ENCODE measurements around the gene PIGL.
"Not testable (repeated sequence)": the region's sequence is repeated elsewhere in the genome, so short reads cannot be mapped to it uniquely, and the experiment has no call there.

The PIGL gene

DNA sequence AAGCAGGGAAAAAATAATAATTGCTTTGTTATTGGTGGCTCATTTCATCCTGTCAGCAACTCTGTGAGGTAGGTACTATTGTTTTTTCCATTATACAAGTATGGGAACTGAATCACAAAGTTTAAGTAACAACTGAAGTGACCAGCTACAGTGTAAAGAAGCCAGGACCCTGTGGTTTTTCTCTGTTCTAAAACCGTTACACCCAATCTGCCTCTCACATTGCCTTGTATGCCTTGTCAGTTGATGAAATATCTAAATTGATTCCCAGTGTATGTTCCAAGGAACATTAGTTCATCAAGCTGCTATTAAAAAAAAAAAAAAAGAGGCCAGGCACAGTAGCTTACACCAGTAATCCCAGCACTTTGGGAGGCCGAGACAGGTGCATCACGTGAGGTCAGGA lies 5.4 kb downstream of the PIGL start:
- no peak for DNase-seq

DNA sequence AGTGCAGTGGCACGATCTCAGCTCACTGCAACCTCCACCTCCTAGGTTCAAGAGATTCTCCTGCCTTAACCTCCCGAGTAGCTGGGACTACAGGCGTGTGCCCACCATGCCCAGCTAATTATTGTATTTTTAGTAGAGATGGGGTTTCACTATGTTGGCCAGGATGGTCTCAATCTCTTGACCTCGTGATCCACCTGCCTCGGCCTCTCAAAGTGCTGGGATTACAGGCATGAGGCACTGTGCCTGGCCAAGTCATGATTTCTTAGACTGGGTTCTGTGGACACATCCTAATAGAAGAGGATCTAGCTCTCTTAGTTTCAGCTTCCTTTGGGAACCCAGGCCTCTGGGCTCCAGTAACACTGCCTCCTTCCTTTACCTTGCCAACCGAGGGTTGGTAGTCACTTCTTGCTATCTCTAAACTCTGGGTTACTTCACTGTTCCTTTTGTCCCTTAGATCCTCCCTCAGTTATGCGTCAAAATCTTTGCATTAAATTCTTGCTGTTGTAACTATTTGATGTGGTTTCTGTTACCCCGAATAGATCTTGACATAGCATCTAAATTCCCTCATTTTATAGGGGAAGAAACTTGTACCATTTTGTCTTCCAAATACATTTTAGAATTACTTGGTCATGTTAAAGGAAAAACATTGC lies 13.0 kb downstream of the PIGL start:
- DNase-seq, result not testable (repeated sequence)

DNA sequence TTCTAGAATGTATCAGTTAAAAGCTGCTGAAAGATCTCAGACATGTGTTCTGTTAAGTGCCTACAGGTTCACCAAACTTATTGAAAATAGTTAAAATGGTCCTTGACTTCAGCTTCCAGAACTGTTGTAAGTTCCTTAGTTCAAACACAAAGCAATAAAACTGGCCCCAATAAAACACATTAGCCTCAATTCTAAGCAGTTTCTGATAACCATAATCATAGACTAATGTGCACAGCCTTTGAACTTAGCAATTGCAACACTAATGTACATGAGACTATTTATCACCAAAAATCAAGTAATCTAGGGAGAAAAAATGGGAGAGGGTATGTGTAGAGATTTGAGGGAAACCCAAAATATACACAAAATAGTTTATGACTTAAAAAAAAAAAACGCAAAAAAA lies 15.4 kb downstream of the PIGL start:
- no peak for DNase-seq

DNA sequence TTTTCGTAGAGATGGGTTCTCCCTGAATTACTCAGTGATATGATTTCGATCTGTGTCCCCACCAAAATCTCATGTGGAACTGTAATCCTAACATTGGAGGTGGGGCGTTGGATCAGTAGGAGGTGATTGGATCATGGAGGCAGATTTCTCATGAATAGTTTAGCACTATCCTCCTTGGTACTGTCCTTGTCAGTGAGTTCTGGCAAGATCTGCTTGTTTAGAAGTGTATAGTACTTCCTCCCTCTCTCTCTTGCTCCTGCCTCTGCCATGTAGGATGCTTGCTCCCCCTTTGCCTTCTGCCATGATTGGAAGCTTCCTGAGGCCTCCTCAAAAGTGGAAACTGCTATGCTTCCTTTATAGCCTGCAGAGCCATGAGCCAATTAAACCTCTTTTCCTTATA lies 22.9 kb downstream of the PIGL start:
- DNase-seq, result no peak

DNA sequence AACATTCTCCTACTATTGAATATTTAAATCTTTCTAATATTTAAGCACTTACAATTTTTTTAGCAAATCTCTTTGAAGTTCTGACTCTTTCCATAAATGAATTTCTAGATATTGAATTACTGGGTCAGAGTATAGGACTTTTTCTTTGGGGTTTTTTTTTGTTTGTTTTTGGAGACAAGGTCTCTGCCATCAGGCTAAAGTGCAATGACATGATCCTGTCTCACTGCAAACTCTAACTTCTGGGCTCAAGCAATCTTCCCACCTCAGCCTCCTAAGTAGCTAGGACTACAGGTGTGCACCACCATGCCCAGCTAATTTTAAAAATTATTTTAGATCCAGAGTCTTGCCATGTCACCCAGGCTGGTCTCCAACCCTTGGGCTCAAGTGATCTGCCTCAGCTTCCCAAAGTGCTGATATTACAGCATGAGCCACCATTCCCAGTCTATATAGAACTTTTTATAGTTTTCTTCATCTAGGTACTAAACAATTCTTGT lies 24.9 kb downstream of the PIGL start:
- no peak for DNase-seq

DNA sequence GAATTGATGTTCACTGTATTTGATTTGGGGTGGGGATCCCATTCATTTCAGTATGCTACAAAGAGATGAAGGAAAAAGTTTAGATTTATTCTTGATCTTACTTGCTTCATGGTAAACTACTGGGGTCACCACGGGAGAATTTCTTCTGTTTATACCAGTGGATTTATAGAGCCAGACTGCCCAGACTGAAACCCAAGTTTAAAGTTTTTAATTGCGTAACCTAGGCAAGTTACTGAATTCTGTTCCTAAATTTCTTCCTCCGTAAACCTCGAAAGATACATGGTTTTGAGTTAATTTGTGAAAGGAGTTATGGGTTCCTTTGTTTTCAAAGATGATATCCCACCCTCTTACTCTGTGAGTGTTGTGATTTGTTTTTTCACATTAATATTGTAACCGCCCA lies 26.4 kb downstream of the PIGL start:
- DNase-seq, result no peak

DNA sequence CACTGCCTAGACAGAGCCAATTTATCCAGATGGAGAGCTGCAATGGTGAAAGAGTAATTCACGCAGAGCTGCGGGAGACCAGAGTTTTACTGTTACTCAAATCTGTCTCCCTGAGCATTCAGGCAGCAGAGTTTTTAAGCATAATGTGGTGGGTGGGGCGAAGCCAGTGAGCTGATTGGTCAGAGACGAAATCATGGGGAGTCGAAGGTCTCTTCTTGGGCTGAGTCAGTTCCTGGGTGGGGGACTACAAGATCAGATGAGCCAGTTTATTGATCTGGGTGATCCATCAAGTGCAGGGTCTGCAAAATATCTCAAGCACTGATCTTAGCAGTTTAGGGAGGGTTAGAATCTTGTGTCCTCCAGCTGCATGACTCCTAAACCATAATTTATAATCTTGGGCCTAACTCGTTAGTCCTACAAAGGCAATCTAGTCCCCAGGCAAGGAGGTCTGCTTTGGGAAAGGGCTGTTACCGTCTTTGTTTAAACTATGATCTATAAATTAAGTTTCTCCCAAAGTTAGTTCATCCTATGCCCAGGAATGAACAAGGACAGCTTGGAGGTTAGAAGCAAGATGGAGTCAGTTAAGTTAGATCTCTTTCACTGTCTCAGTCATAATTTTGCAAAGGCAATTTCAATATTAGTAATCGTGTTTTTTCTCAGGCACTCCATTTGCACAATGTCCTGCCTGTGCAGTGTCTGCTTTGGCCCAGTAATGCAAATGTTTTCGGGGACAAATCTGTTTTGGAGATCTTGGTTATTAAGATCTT lies 27.0 kb downstream of the PIGL start:
- DNase-seq, result no peak

DNA sequence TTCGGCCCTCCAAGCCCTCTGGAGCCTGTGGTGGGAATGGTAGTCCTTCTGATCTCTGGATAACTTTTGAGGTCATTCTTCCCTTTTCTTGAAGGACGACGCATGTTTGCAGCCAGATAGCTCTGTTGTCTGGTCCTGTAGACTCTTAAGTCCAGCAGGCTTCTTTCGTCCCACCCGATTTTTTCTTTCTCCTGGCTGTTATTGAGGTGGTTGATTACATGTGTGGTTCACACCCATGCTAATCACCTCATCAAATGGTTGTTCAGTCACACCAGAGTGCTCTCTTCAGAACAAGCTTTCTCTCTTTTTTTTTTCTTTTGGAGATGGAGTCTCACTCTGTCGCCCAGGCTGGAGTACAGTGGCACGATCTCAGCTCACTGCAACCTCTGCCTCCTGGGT lies 30.6 kb downstream of the PIGL start:
- DNase-seq, result no peak

DNA sequence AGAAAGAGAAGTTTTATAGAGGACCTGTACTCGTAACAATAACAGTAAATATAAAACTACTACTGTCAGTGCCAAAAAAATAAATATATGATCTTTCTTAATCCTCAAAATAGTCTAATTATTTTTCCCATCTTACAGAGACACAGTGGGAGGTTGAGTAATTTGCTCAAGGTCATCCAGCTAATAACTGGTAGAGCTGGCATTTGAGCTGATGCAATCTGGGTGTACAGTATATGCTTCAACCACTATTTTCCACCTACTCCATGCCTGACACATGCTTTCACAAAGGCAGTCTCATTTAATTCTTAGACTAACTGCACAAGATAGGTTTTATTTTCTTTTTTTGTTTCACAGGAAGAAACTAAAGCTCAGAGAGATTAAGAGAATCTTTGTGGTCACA lies 33.6 kb downstream of the PIGL start:
- DNase-seq, result no peak

DNA sequence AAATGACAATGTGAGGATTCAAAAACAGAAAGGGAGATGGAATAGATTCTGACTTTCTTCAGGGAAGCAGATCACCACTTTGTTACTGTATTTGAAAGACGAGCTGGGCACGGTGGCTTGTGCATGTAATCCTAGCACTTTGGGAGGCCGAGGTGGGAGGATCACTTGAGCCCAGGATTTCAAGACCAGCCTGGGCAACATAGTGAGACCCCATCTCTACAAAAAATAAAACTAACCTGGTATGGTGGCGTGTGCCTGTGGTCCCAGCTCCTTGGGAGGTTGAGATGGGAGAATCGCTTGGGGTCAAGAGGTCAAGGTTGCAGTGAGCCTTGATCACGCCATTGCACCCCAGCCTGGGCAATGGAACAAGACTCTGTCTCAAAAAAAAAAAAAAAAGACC lies 34.0 kb downstream of the PIGL start:
- no peak for DNase-seq

DNA sequence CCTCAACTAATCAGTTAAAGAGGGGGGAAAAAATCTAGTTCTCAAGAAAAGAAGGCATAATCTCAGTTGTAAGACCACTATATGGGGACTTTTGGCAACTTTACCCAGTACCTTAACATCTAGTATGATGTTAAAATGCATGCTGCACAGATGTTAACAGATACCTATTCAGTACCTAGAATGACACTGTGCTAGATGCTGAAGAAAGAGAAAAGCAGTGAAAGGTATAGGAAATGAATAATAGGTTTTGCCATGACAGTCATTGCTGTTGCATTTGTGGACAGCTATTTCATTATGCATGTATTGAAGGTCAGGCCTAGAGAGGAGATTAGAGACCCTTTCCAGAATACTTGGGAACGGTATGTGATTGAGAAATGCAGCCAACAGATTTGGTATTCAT lies 34.5 kb downstream of the PIGL start:
- DNase-seq, result no peak

DNA sequence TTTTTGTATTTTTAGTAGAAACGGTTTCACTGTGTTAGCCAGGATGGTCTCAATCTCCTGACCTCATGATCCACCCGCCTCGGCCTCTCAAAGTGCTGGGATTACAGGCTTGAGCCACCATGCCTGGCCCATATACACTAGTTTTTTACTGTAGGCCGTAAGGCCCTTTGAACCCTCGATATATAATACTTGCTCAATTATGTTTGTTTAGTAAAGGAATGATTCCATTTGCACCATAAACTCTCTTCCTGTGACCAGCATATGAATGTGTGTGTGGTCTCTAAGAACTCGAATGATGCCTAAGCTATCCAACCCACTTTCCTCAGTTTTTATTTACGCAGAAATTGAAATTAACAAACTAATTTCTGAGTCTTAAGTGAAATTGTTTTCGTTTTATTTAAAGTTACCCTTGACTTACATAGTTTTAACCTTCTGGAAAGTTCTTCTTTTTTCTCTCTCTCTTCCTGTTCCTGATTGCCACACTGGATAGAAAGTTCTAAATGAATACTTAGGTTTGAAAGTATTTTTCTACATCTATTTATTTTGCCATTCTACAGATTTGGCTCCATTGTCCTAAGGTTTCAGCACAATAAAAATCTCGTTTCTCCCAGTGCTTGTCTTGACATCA lies 37.9 kb downstream of the PIGL start:
- no peak for DNase-seq

DNA sequence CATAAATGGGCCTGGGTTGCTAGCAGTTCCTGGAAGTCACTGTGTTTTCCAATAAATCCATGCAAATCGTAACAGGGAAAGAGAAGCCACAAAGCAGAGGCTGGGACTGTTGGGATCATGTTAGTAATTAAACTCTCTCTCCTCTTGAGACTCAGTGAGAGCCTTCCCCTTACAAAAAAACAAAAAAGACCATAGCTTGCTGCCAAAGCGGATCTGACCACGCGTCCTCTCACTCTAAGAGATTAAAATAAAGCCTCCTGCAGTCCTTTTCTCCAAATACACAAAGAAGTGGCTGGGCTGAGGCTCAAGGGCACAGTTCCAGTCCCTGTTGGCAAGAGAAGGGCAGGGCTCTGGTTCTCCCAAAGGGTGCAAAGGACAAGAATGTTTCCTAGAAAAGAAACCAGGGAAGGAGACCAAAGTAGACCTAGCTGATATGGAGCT lies 38.5 kb downstream of the PIGL start:
- no peak for DNase-seq

DNA sequence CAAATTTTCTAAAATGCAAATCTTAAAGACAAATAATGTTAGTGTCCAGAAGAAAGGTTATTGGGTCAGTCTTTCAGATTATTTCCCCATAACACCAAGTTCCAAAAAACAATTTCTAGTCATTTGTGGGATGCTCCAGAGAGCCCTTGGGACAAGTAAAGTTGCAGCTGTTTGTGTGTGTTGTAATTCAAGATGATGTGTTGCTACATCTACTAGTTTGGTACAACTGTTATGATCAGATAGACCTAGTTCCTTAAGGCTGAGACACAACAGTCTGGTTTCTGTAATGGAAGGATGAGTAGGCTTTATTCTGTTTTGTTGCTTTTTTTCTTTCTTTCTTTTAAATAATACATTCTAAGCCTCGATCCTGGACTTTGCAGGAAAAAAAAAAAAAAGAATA lies 41.9 kb downstream of the PIGL start:
- no peak for DNase-seq

DNA sequence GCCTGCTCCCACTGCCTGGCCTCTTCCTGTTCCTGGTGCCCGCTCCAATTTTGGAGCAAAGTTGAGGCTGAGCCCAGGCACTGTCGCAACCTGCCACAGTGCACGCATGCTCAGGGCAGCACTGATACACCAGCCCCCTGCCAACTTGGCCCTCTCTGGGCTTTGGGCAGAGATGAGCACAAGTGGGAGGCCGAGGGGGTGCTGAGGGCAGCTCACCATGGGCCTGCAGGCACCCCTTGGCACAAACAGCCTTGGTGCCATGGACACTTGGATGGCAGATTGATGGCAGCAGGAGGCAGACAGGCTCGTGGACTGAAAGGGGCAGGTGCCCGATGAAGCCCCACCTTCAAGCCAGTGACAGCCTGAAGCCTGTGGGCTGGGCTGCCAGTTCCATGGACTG lies 42.9 kb downstream of the PIGL start:
- DNase-seq, result no peak

DNA sequence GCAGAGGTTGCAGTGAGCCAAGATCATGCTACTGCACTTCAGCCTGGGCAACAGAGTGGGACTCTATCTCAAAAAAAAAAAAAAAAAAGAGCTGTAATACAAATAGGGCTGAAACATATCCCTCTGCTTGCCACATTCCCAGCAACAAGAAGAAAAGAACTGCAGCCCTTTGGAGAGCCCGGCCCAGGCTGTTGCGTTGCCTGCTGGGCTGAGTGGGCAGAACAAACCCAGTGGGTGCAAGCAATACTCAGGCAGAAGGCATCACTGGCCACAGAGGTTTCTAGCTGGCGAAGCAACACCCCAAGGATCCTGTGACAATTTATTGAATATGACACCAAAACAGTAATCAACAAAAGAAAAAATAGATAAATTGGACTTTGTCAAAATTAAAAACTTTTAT lies 44.0 kb downstream of the PIGL start:
- DNase-seq, result no peak

DNA sequence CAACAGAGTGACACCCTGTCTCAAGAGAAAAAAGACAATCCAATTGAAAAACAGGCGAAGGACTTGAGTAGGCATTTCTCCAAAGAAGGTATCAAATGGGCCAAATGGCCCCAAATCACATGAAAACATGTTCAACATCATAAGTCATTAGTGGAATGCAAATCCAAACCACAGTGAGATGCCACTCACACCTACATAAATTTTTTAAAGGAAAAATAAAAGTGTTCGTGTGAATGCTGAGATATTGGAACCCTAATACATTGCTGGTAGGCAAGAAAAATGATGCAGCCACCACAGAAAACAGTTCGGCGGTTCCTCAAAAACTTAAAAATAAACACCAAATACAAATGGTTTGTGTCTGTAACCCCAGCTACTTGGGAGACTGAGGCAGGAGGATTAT lies 45.2 kb downstream of the PIGL start:
- DNase-seq, result no peak

DNA sequence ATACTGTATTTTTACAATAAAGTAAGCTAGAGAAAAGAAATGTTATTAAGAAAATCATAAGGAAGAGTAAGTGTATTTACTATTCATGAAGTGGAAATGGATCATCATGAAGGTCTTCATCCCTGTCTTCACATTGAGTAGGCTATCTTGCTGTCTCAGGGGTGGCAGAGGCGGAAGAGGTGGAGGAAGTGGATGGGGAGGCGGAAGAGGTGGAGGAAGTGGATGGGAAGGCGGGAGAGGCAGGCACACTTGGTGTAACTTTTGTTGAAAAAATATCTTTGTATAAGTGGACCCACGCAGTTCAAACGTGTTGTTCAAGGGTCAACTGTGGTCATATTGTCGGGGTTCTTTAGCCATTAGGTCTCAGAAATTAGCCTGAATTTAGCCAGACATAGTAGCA lies 50.2 kb downstream of the PIGL start:
- DNase-seq, result no peak

DNA sequence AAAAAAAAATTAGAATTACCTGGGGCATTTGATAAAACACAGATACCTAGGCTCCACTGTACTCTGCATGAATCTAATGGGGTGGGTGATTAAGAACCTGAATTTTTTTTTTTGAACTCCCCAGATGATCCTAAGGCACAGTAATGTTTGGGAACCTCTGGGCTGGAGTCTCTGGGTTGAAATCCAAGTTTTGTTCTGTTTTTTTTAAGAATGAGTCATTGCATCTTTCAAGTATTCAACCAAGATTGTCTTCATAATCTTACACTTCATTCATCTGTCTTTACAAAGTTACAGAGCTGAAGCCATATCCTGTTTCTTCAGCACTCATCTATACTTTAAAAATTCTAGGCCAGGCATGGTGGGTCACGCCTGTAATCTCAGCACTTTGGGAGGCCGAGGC lies 52.6 kb downstream of the PIGL start:
- DNase-seq, result no peak

DNA sequence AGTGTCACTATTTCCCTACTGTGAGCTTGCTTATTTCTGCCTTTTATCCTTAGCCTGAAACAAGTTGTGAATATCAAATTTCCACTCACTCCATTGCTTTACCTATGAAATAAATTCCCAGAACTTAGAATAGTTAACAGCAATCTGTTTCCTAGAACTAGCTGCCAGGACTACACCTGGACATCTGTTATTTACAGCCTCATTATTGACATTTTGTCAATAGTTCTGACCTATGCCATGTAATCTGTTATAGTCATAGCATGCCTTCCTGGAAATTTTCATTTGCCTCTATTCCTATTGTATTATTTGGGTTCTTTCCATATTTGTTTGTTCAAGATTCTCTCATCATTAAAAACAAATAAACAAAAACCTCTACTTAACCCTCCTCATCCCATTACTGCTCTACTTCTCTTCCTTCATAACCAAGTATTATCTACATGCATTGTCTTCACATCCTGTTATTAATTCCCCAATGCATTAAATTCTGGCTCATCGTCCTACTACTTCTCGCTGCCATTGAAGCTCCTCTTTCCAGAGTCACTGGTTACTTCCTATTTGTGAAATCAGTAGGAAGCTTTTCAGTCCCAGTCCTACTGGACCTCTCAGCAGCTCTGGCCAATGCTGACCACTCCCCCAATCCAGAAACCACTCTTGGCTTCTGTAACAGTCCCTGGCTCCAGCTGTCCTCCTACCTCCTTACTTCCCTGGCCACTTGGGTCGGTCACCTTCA lies 55.3 kb downstream of the PIGL start:
- DNase-seq, result no peak

DNA sequence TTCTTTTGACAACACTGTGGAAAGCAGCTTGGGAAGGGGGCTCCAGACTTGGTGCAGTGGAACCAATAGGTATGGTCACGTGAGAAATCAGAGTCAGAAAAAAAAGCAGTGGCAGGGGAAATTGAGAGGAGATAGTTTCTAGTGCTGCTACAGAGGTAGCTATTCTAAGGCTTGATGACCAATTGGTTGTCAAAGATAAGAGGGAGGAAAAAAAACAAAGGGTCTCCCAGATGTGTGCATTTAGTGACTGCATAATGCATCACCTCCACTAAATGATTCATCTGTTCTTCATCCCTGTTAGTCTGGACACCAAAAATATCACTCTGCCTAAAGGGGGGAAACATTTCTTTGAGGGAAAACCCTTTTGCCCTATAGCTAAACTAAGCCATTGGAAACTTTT lies 56.5 kb downstream of the PIGL start:
- DNase-seq, result no peak

DNA sequence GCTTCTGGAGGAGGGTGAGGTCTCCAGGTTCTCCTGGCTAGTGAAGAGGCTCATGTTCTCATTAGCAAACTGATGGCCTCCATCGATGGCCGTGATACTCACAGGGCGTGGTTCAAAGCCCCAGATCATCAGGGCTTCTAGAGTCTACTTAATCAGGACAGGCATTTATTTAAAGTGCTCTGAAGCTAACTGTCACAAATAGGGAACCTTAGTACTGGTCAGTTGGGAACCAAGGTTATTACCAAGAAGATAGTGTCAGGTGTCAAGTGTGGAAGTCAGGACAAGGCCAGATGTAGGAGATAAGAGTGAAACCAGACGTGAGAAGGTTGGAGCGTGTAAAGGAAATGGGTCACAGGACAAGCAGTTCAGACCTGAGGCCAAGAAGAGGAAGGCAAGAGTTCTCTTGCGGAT lies 56.9 kb downstream of the PIGL start:
- DNase-seq, result no peak

DNA sequence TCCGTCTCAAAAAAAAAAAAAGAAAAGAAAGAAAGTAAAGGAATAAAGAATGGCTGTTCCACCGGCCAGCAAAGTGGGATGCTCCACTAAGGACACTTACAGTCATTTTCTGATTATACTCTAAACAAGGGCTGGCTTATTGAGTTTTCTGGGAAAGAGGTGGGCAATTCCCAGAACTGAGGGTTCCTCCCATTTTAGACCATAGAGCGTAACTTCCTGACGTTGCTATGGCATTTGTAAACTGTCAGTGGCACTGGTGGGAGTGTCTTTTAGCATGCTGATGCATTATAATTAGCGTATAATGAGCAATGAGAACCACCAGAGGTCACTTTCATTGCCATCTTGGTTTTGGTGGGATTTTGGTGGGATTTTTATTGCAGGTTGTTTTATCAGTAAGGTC lies 58.0 kb downstream of the PIGL start:
- no peak for DNase-seq

DNA sequence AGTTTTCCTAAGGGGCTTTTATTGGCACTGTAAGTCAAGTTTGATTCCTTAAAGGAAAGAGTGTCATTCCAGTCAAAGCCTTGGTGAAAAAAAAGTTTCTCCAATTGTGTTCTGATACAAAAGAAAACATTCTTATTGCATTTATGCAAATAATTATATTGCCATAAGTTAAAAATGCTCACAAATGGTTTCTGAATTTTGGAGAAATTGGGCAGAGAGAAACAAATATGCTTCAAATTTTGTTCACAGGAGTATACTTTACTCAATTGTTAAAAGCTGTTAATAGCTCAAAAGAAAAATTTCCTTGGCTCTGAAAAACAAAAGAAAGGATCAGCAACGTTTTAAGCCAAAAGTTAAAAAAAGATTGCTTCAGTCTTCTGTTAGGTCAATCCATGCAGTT lies 60.2 kb downstream of the PIGL start:
- DNase-seq, result no peak
